Gastrocnemius medialis (tissue), 4 donors: ENCODE results near the gene CCT5.

ENCODE experiments used
- CTCF ChIP-seq, 5 experiments: fragments of 450-650 bp in 3 of 5; fragments of 200-600 bp in 2 of 5; sonication (generic) in 2 of 5; IDR thresholded peaks in 4 of 5; conservative IDR thresholded peaks in 1 of 5; 1 replicate in 4 of 5; 2 replicates in 1 of 5; pipeline ENCODE4 v1.5.1; 2016 to 2019; ENCODE audit warnings: antibody characterized with exemption in 5 of 5, mild to moderate bottlenecking in 3 of 5, moderate library complexity in 3 of 5
- POLR2A ChIP-seq, 2 donors: fragments of 450-650 bp; IDR thresholded peaks; one replicate each; pipeline ENCODE4 v1.6.1; 2017; ENCODE audit warnings: antibody characterized with exemption in 2 of 2, mild to moderate bottlenecking in 2 of 2, moderate library complexity in 2 of 2

GRCh38 chr5:10297646-10298204, 47.6 kb downstream of the CCT5 start:
- TF ChIP-seq CTCF (IDR thresholded peaks at IDR 0.05 in 4 of 5, conservative IDR thresholded peaks at IDR 0.05 in 1 of 5) = no peak
- no peak for TF ChIP-seq POLR2A (IDR thresholded peaks at IDR 0.05)
